D721Med (cell line): ENCODE data around the gene RDH14.

Source experiments
- DNase-seq: peaks from one replicate; pipeline ENCODE4 v3.0.0; 2011; ENCODE audit warnings: low spot score; ENCODE audit not compliant: insufficient read length
- FAIRE-seq: peaks from 2 replicates; lab custom pipeline; 2011; peaks lifted over from hg19 to GRCh38; lab: Jason Lieb, UNC
- TF ChIP-seq, protein P1 (sequence below): IDR thresholded peaks from 2 replicates; pipeline ENCODE4 v1.5.1; 2012; ENCODE audit warnings: mild to moderate bottlenecking, control low read depth; ENCODE audit not compliant: insufficient read depth; ENCODE audit errors: missing control alignments

The RDH14 gene

DNA sequence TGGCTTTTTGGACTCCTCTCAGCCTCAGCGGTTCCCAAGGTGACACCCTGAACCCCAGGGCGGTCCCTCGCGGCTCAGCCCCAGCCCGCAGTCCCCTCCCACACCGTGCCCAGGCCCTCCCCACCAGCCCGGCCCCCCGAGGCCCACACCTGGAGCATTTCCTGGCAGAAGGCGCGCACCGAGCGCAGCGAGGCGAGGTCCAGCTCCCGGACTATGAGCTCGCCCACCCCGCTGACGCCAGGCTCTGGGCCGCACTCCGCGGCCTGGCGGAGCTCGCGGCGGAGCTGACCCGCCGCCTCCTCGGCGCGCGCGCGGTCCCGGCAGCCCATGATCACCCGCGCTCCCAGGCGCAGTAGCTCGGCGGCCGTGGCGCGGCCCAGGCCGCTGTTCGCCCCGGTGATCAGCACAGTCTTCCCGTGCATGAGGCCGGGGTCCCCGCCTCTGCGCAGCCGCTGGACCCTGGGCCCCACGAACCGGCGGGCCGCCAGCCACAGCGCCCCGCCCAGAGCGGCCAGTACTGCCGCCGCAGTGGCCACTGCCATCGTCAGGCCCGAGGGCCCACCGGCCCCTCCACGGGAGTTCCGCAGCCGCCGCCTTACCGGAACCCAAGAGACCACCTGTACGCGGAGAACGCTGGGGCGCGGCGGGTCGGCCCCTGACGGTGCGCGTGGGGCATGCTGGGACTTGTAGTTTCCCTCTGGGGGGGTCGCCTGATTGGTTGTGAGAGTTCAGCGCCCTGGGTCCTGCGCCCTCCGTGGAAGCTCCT lies at the start of gene RDH14:
Gene RDH14, minus strand, starts transcription at position 623 of the 766 bp plus-strand sequence. Its CDS starts 81 bp downstream, at position 542.
- TF ChIP-seq, protein P1, sequence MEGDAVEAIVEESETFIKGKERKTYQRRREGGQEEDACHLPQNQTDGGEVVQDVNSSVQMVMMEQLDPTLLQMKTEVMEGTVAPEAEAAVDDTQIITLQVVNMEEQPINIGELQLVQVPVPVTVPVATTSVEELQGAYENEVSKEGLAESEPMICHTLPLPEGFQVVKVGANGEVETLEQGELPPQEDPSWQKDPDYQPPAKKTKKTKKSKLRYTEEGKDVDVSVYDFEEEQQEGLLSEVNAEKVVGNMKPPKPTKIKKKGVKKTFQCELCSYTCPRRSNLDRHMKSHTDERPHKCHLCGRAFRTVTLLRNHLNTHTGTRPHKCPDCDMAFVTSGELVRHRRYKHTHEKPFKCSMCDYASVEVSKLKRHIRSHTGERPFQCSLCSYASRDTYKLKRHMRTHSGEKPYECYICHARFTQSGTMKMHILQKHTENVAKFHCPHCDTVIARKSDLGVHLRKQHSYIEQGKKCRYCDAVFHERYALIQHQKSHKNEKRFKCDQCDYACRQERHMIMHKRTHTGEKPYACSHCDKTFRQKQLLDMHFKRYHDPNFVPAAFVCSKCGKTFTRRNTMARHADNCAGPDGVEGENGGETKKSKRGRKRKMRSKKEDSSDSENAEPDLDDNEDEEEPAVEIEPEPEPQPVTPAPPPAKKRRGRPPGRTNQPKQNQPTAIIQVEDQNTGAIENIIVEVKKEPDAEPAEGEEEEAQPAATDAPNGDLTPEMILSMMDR, result no peak
- DNase-seq (peak; percentile 26), FAIRE-seq (no peak)

DNA sequence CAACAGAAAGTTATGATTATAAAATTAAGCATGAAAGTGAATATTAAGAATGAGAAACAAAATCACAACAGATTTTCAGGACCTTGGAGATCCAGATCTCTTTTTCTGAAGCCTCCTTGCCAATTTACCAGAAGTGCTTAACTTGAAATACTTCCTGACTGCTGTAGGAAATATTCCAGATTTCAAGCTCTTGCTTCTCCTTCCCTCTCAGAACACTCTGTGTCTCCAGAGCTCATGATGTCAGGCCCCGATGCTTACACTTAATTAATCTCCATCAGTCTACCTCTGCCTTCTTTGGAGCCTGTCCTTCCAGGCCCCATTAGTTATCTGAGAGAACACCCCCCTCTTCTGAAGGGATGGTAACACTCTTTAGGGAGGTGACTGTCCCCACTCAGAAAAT lies 49.6 kb upstream of the RDH14 start:
- TF ChIP-seq, protein P1, result no peak
- DNase-seq (no peak), FAIRE-seq (no peak)

GRCh38 chr2:18605115-18605514 lies 44.7 kb upstream of the RDH14 start:
- DNase-seq (no peak), FAIRE-seq (no peak)
- TF ChIP-seq, protein P1, result no peak

DNA sequence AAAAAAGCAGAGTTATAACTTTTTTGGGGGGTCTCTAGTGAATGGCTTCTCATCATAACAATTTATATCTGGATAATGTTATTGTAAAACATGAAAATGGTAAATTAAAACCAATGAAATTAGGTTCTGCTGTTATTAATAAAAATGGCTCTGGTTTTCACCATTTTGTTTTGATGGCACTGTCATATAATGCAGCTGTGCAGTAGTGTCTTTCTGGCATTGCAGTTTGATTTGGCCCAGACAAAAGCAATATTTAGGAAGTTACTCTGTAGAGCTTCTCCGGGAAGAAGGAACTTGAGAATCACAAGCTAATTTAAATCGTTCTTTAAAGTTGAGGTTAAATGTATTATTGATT lies 44.1 kb upstream of the RDH14 start:
- FAIRE-seq, result no peak
- TF ChIP-seq, protein P1, result no peak
- no peak for DNase-seq

- no peak for DNase-seq
- no peak for FAIRE-seq
- TF ChIP-seq, protein P1, result no peak
These were observed 43.5 kb upstream of the RDH14 start for GRCh38 chr2:18603854-18604530.

GRCh38 chr2:18602298-18602697 lies 41.8 kb upstream of the RDH14 start:
- DNase-seq (no peak), FAIRE-seq (no peak)
- TF ChIP-seq, protein P1, result no peak

GRCh38 chr2:18600255-18600613 lies 39.8 kb upstream of the RDH14 start:
- FAIRE-seq (no peak), DNase-seq (no peak)
- TF ChIP-seq, protein P1, result no peak
